ENCODE data around the gene MYO1F.

Gene MYO1F

GRCh38 chr19:8566855-8567254 is 10.4 kb downstream of the MYO1F start:
- TF ChIP-seq CTCF (IDR thresholded peaks at IDR 0.05): no peak

- no peak for TF ChIP-seq CTCF (IDR thresholded peaks at IDR 0.05)
Measured at GRCh38 chr19:8561075-8561764, 16.0 kb downstream of the MYO1F start.

GRCh38 chr19:8558325-8558724 is 18.9 kb downstream of the MYO1F start:
- no peak for TF ChIP-seq CTCF (IDR thresholded peaks at IDR 0.05)

- TF ChIP-seq CTCF (IDR thresholded peaks at IDR 0.05): no peak
Measured at GRCh38 chr19:8557642-8558238, 19.5 kb downstream of the MYO1F start.

- TF ChIP-seq CTCF (IDR thresholded peaks at IDR 0.05): no peak
Measured at GRCh38 chr19:8552810-8553209, 24.4 kb downstream of the MYO1F start.

GRCh38 chr19:8550070-8550469 is 27.2 kb downstream of the MYO1F start:
- no peak for TF ChIP-seq CTCF (IDR thresholded peaks at IDR 0.05)

GRCh38 chr19:8545743-8546142 is 31.5 kb downstream of the MYO1F start:
- no peak for TF ChIP-seq CTCF (IDR thresholded peaks at IDR 0.05)

All from LNCAP (cell line).